Caki2 (cell line): ENCODE data around the gene NKX2-3. TPM values are rescaled to one million over a fixed set of nuclear protein-coding genes. Genes with fewer than 3 reads are reported as not detected.

Source experiments
- DNase-seq: peaks from one replicate; pipeline ENCODE4 v3.0.0-alpha.2; 2015; ENCODE audit warnings: low read depth
- in situ Hi-C: cut with HindIII; loops from 2 replicates; pipeline ENCODE4 v1.10.0; 2016; ENCODE audit warnings: low sequenced_read_pairs, low pct_unique_long_range_greater_than_20kb, mixed read lengths
- total RNA-seq: library from RNA; depleted of rRNA; stranded (reverse); fragments of >200 nt; shearing (Covaris generic); gene quantifications from 2 replicates; pipeline ENCODE4 v1.2.3, GENCODE V29; 2014; ENCODE audit warnings: low replicate concordance; rRNA removed

NKX2-3 gene
- 0.46 and 2.5 TPM in 2 replicates for total RNA-seq

GRCh38 chr10:99532687-99533495 is at the start of gene NKX2-3:
NKX2-3 (plus strand) TSS chr10:99532942; CDS start chr10:99533132, 190 bp downstream.
- in situ Hi-C loops = no loop called here
- DNase-seq = peak; percentile 56

GRCh38 chr10:99484626-99485581 is 47.8 kb upstream of the NKX2-3 start:
- DNase-seq = no peak
- in situ Hi-C loops = no loop called here

GRCh38 chr10:99487125-99487807 is 45.5 kb upstream of the NKX2-3 start:
- in situ Hi-C loops = no loop called here
- DNase-seq = no peak

GRCh38 chr10:99489271-99489670 is 43.5 kb upstream of the NKX2-3 start:
- in situ Hi-C loops = no loop called here
- DNase-seq = no peak

- DNase-seq = no peak
- in situ Hi-C loops = no loop called here
Measured at GRCh38 chr10:99497343-99498025, 35.3 kb upstream of the NKX2-3 start.

- in situ Hi-C loops = no loop called here
- no peak for DNase-seq
Measured at GRCh38 chr10:99506416-99506815, 26.3 kb upstream of the NKX2-3 start.

- DNase-seq = no peak
- in situ Hi-C loops = no loop called here
Measured at GRCh38 chr10:99507265-99507664, 25.5 kb upstream of the NKX2-3 start.

- in situ Hi-C loops = no loop called here
- DNase-seq = no peak
Measured at GRCh38 chr10:99513061-99513460, 19.7 kb upstream of the NKX2-3 start.

GRCh38 chr10:99519690-99520039 is 13.1 kb upstream of the NKX2-3 start:
- in situ Hi-C loops = no loop called here
- no peak for DNase-seq

- in situ Hi-C loops = no loop called here
- DNase-seq = no peak
Measured at GRCh38 chr10:99520040-99520846, 12.5 kb upstream of the NKX2-3 start.

GRCh38 chr10:99520847-99521764 is 11.6 kb upstream of the NKX2-3 start:
- in situ Hi-C loops = no loop called here
- DNase-seq = no peak

GRCh38 chr10:99521765-99522469 is 10.8 kb upstream of the NKX2-3 start:
- in situ Hi-C loops = no loop called here
- DNase-seq = no peak

- in situ Hi-C loops = no loop called here
- DNase-seq = no peak
Measured at GRCh38 chr10:99522470-99523250, 10.1 kb upstream of the NKX2-3 start.

- in situ Hi-C loops = no loop called here
- no peak for DNase-seq
Measured at GRCh38 chr10:99523251-99523773, 9.4 kb upstream of the NKX2-3 start.

GRCh38 chr10:99524050-99524666 is 8.6 kb upstream of the NKX2-3 start:
- no peak for DNase-seq

More at GRCh38 chr10:99524050-99524666, 8.6 kb upstream of the NKX2-3 start:
- in situ Hi-C loops = no loop called here
